ENCODE measurements around the gene LASP1NB.

LASP1NB gene

GRCh38 chr17:38899421-38899820 lies 26.0 kb upstream of the LASP1NB start:
- peaks cover 0 to 73% (median 32%) of the 10 kb centered on the region in 4 donors for H3K36me3 ChIP-seq
- H3K27me3 ChIP-seq, result no peaks in the 10 kb centered on the region
- H3K9me3 ChIP-seq, result no peaks in the 10 kb centered on the region
- DNase-seq (no peak), ATAC-seq (ENCODE audit: low FRiP score in 2 of 2) (no peak)
- 60 to 69% methylated on average over 3 to 5 of the region's 5 CpGs for WGBS, 2 donors
- H3K4me1 ChIP-seq, result peaks cover 75 to 81% (median 77%) of the 10 kb centered on the region in 4 donors
- H3K27ac ChIP-seq, result peak overlapping the region; percentile 73 to 87 (median 80)
- TF ChIP-seq, protein P1, sequence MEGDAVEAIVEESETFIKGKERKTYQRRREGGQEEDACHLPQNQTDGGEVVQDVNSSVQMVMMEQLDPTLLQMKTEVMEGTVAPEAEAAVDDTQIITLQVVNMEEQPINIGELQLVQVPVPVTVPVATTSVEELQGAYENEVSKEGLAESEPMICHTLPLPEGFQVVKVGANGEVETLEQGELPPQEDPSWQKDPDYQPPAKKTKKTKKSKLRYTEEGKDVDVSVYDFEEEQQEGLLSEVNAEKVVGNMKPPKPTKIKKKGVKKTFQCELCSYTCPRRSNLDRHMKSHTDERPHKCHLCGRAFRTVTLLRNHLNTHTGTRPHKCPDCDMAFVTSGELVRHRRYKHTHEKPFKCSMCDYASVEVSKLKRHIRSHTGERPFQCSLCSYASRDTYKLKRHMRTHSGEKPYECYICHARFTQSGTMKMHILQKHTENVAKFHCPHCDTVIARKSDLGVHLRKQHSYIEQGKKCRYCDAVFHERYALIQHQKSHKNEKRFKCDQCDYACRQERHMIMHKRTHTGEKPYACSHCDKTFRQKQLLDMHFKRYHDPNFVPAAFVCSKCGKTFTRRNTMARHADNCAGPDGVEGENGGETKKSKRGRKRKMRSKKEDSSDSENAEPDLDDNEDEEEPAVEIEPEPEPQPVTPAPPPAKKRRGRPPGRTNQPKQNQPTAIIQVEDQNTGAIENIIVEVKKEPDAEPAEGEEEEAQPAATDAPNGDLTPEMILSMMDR (IDR thresholded peaks at IDR 0.05), result no peak
- TF ChIP-seq EP300 (IDR thresholded peaks at IDR 0.05) (no peak), POLR2A (IDR thresholded peaks at IDR 0.05) (no peak), POLR2AphosphoS5 (IDR thresholded peaks at IDR 0.05) (no peak)
- peak overlapping the region in 1 of 4 donors; percentile 12 for H3K4me3 ChIP-seq

- Histone ChIP-seq H3K36me3 (peaks cover 0 to 73% (median 32%) of the 10 kb centered on the region in 4 donors), H3K4me1 (peaks cover 74 to 77% (median 75%) of the 10 kb centered on the region in 4 donors)
- peak in 1 of 2 donors; percentile 80 for DNase-seq
Measured at GRCh38 chr17:38900978-38901656, 24.3 kb upstream of the LASP1NB start.

GRCh38 chr17:38903404-38903803 lies 22.0 kb upstream of the LASP1NB start:
- DNase-seq, result no peak
- Histone ChIP-seq H3K4me3 (no peak overlapping the region), H3K36me3 (peaks cover 0 to 50% (median 22%) of the 10 kb centered on the region in 4 donors), H3K9me3 (no peaks in the 10 kb centered on the region), H3K27ac (peak overlapping the region in 1 of 4 donors; percentile 84), H3K27me3 (no peaks in the 10 kb centered on the region), H3K4me1 (peaks cover 73 to 77% (median 74%) of the 10 kb centered on the region in 4 donors)
- TF ChIP-seq POLR2A (IDR thresholded peaks at IDR 0.05), result no peak
- no peak for TF ChIP-seq POLR2AphosphoS5 (IDR thresholded peaks at IDR 0.05)
- TF ChIP-seq EP300 (IDR thresholded peaks at IDR 0.05), result no peak
- TF ChIP-seq, protein P1 (IDR thresholded peaks at IDR 0.05), result no peak
- no peak for ATAC-seq (ENCODE audit: low FRiP score in 2 of 2)
- 93 to 94% methylated on average over 6 of the region's 6 CpGs for WGBS, 2 donors

More at GRCh38 chr17:38900978-38901656, 24.3 kb upstream of the LASP1NB start:
- Histone ChIP-seq H3K4me3 (no peak overlapping the region), H3K27ac (peak overlapping the region; percentile 60 to 87 (median 78)), H3K27me3 (no peaks in the 10 kb centered on the region), H3K9me3 (no peaks in the 10 kb centered on the region)
- TF ChIP-seq EP300 (IDR thresholded peaks at IDR 0.05) (peak in 1 of 4 donors; percentile 7), POLR2A (IDR thresholded peaks at IDR 0.05) (no peak), POLR2AphosphoS5 (IDR thresholded peaks at IDR 0.05) (no peak)
- TF ChIP-seq, protein P1 (IDR thresholded peaks at IDR 0.05), result no peak
- WGBS, 2 donors, result 16 to 29% methylated on average over 7 to 10 of the region's 10 CpGs
- peak; percentile 65 to 79 for ATAC-seq (ENCODE audit: low FRiP score in 2 of 2)

DNA sequence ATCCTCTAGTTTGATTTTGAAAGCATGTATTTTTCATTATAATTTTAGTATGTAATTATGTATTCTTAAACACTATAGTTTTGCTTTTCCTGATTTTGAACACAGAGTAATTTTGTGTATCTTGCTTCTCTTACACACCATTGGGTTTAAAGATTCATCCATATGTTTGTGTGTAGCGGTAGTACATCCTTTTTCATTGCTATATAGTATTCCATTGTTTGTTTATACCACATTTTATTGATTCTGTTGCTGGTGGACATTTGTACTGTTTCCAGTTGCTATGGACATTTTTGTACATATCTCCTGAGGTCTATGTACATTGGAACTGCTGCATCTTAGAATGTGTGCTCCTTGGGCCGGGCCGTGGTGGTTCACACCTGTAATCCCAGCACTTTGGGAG lies 20.5 kb upstream of the LASP1NB start:
- peaks cover 0 to 39% (median 14%) of the 10 kb centered on the region in 4 donors for H3K36me3 ChIP-seq
- peaks cover 65 to 77% (median 70%) of the 10 kb centered on the region in 4 donors for H3K4me1 ChIP-seq
- H3K4me3 ChIP-seq, result no peak overlapping the region
- 98% methylated on average over 3 of the region's 3 CpGs for WGBS, 2 donors
- TF ChIP-seq, protein P1 (IDR thresholded peaks at IDR 0.05), result no peak
- TF ChIP-seq EP300 (IDR thresholded peaks at IDR 0.05) (no peak), POLR2AphosphoS5 (IDR thresholded peaks at IDR 0.05) (no peak), POLR2A (IDR thresholded peaks at IDR 0.05) (no peak)
- no peak overlapping the region for H3K27ac ChIP-seq
- no peaks in the 10 kb centered on the region for H3K9me3 ChIP-seq
- no peak for ATAC-seq (ENCODE audit: low FRiP score in 2 of 2)
- DNase-seq, result no peak
- no peaks in the 10 kb centered on the region for H3K27me3 ChIP-seq

Data from upper lobe of left lung (tissue), 6 donors.